K562 (cell line): ENCODE data around the gene INO80. TPM values are rescaled to one million over a fixed set of nuclear protein-coding genes. Genes with fewer than 3 reads are reported as not detected.

Experiments used
- ARID4B ChIP-seq: sonication (generic); formaldehyde crosslinking; IDR thresholded peaks from 2 replicates; pipeline ENCODE4 v1.8.0; 2022; ENCODE audit warnings: mild to moderate bottlenecking, missing genetic modification reagents
- BHLHE40 ChIP-seq: IDR thresholded peaks from 2 replicates; pipeline ENCODE4 v1.6.1; 2011; ENCODE audit warnings: low read length, improper control_type of control experiment
- GATA2 ChIP-seq: sonication (generic); formaldehyde crosslinking; IDR thresholded peaks from 2 replicates; pipeline ENCODE4 v1.4.0; 2020; ENCODE audit warnings: mild to moderate bottlenecking, missing genetic modification reagents
- PPARD ChIP-seq: fragments of 250-450 bp; sonication (Bioruptor Pico); IDR thresholded peaks from 2 replicates; pipeline ENCODE4 v1.8.0; 2022; ENCODE audit warnings: inconsistent platforms, mild to moderate bottlenecking, moderate library complexity
- SMARCB1 ChIP-seq: IDR thresholded peaks from 2 replicates; pipeline ENCODE4 v1.6.1; 2011; ENCODE audit warnings: improper control_type of control experiment, low read depth; ENCODE audit not compliant: insufficient read length
- TSC22D4 ChIP-seq: fragments of 450-650 bp; IDR thresholded peaks from 2 replicates; pipeline ENCODE4 v1.6.1; 2016; ENCODE audit warnings: missing genetic modification characterization, missing biosample characterization, control low read depth
- WHSC1 ChIP-seq: IDR thresholded peaks from one replicate; pipeline ENCODE4 v1.6.1; 2012; ENCODE audit warnings: low read length, control low read depth, inconsistent platforms
- ZNF696 ChIP-seq: fragments of 250-450 bp; sonication (Bioruptor Pico); conservative IDR thresholded peaks from 2 replicates; pipeline ENCODE4 v1.4.0; 2020; ENCODE audit warnings: mild to moderate bottlenecking, moderate library complexity
- polyA plus RNA-seq, 8 experiments: library from polyadenylated mRNA; depleted of rRNA in 4 of 8; stranded (reverse) in 5 of 8; unstranded in 3 of 8; fragments of >200 nt; fragmentation: Nextera tagmentation in 2 of 8; fragmentation: Illumina TruSeq in 1 of 8; extraction: Ambion mirVana in 2 of 8; extraction: Trizol in 1 of 8; gene quantifications; 2 replicates each; pipeline versions ENCODE4 v1.2.1 to v1.2.3, GENCODE V29; 2011 to 2014; ENCODE audit warnings: inconsistent platforms in 1 of 8, missing spikeins in 1 of 8
- total RNA-seq, 7 experiments: library from RNA; depleted of rRNA in 6 of 7; stranded (reverse); fragments of >200 nt in 6 of 7; fragmentation: Illumina TruSeq in 2 of 7; extraction: Trizol in 2 of 7; gene quantifications; 2 replicates each; pipeline versions ENCODE4 v1.2.1 to v1.2.3, GENCODE V29; 2011 to 2021; ENCODE audit warnings: low replicate concordance in 1 of 7
- TF ChIP-seq, protein P1 (sequence below): fragments of 450-650 bp; IDR thresholded peaks from 2 replicates; pipeline ENCODE4 v1.6.1; 2016; ENCODE audit warnings: low read depth
- TF ChIP-seq, protein P2 (sequence below): fragments of 450-650 bp; formaldehyde crosslinking; IDR thresholded peaks from 2 replicates; pipeline ENCODE4 v1.4.0; 2022; ENCODE audit warnings: missing genetic modification characterization
- TF ChIP-seq, protein P3 (sequence below): fragments of 250-450 bp; sonication (Bioruptor Pico); IDR thresholded peaks from 2 replicates; pipeline ENCODE4 v1.8.0; 2022; ENCODE audit warnings: moderate library complexity, mild to moderate bottlenecking, inconsistent platforms

INO80 gene
- total and polyA plus RNA-seq, 9 of the 15 experiments (the other 6 are each of a cell fraction or from before 2014, with no cell fraction given) = 1.1 to 25.7 (median 19.9) TPM

DNA sequence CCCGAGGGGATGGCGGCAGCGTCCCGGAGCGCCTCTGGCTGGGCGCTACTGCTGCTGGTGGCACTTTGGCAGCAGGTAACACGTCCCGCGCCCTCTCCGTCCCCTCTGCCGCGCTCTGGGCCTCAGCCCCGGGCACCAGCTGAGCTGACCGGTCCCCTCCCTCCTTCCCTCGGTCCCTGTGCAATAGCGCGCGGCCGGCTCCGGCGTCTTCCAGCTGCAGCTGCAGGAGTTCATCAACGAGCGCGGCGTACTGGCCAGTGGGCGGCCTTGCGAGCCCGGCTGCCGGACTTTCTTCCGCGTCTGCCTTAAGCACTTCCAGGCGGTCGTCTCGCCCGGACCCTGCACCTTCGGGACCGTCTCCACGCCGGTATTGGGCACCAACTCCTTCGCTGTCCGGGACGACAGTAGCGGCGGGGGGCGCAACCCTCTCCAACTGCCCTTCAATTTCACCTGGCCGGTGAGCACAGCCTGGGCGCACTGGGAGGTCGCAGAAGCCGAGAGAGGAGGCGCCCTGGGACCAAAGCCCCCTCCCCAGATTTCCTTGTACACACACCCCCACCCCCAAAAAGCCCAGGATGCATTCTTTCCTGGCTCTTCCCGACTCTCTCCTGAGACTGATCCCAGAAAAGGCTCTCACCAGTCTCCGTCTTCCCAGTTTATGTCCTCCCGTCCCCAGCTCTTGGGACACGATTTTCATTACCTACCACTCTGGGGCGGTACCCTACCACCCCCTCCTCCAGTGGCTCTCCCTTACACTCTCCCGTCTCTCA is 186.2 kb downstream of the INO80 start (continued):
- TF ChIP-seq, protein P1, sequence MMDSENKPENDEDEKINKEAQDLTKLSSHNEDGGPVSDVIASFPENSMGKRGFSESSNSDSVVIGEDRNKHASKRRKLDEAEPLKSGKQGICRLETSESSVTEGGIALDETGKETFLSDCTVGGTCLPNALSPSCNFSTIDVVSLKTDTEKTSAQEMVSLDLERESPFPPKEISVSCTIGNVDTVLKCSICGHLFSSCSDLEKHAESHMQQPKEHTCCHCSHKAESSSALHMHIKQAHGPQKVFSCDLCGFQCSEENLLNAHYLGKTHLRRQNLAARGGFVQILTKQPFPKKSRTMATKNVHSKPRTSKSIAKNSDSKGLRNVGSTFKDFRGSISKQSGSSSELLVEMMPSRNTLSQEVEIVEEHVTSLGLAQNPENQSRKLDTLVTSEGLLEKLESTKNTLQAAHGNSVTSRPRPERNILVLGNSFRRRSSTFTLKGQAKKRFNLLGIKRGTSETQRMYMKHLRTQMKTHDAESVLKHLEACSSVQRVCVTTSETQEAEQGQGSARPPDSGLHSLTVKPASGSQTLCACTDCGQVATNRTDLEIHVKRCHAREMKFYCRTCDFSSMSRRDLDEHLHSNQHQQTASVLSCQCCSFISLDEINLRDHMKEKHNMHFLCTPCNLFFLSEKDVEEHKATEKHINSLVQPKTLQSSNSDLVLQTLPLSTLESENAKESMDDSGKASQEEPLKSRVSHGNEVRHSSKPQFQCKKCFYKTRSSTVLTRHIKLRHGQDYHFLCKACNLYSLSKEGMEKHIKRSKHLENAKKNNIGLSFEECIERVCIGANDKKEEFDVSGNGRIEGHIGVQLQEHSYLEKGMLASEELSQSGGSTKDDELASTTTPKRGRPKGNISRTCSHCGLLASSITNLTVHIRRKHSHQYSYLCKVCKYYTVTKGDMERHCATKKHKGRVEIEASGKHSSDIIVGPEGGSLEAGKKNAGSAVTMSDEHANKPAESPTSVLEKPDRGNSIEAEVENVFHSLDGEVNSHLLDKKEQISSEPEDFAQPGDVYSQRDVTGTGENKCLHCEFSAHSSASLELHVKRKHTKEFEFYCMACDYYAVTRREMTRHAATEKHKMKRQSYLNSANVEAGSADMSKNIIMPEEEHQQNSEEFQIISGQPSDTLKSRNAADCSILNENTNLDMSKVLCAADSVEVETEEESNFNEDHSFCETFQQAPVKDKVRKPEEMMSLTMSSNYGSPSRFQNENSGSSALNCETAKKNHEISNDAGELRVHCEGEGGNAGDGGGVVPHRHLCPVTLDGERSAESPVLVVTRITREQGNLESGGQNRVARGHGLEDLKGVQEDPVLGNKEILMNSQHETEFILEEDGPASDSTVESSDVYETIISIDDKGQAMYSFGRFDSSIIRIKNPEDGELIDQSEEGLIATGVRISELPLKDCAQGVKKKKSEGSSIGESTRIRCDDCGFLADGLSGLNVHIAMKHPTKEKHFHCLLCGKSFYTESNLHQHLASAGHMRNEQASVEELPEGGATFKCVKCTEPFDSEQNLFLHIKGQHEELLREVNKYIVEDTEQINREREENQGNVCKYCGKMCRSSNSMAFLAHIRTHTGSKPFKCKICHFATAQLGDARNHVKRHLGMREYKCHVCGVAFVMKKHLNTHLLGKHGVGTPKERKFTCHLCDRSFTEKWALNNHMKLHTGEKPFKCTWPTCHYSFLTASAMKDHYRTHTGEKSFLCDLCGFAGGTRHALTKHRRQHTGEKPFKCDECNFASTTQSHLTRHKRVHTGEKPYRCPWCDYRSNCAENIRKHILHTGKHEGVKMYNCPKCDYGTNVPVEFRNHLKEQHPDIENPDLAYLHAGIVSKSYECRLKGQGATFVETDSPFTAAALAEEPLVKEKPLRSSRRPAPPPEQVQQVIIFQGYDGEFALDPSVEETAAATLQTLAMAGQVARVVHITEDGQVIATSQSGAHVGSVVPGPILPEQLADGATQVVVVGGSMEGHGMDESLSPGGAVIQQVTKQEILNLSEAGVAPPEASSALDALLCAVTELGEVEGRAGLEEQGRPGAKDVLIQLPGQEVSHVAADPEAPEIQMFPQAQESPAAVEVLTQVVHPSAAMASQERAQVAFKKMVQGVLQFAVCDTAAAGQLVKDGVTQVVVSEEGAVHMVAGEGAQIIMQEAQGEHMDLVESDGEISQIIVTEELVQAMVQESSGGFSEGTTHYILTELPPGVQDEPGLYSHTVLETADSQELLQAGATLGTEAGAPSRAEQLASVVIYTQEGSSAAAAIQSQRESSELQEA = no peak
- TF ChIP-seq TSC22D4 (tag) = no peak
- TF ChIP-seq WHSC1 = no peak
- TF ChIP-seq, protein P2, sequence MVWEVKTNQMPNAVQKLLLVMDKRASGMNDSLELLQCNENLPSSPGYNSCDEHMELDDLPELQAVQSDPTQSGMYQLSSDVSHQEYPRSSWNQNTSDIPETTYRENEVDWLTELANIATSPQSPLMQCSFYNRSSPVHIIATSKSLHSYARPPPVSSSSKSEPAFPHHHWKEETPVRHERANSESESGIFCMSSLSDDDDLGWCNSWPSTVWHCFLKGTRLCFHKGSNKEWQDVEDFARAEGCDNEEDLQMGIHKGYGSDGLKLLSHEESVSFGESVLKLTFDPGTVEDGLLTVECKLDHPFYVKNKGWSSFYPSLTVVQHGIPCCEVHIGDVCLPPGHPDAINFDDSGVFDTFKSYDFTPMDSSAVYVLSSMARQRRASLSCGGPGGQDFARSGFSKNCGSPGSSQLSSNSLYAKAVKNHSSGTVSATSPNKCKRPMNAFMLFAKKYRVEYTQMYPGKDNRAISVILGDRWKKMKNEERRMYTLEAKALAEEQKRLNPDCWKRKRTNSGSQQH (CRISPR knock-in tag) = no peak
- TF ChIP-seq PPARD (CRISPR knock-in tag) = no peak
- no peak for TF ChIP-seq ZNF696
- no peak for TF ChIP-seq SMARCB1
- no peak for TF ChIP-seq BHLHE40
- no peak for TF ChIP-seq GATA2 (CRISPR knock-in tag)
- TF ChIP-seq ARID4B (CRISPR knock-in tag) = peak; percentile 17; the same call in 1 of the 2 replicates
- TF ChIP-seq, protein P3, sequence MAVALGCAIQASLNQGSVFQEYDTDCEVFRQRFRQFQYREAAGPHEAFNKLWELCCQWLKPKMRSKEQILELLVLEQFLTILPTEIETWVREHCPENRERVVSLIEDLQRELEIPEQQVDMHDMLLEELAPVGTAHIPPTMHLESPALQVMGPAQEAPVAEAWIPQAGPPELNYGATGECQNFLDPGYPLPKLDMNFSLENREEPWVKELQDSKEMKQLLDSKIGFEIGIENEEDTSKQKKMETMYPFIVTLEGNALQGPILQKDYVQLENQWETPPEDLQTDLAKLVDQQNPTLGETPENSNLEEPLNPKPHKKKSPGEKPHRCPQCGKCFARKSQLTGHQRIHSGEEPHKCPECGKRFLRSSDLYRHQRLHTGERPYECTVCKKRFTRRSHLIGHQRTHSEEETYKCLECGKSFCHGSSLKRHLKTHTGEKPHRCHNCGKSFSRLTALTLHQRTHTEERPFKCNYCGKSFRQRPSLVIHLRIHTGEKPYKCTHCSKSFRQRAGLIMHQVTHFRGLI = no peak
